ENCODE data around the gene MYO10.
"Not testable (repeated sequence)": the region's sequence is repeated elsewhere in the genome, so short reads cannot be mapped to it uniquely, and the experiment has no call there.

MYO10 gene

DNA sequence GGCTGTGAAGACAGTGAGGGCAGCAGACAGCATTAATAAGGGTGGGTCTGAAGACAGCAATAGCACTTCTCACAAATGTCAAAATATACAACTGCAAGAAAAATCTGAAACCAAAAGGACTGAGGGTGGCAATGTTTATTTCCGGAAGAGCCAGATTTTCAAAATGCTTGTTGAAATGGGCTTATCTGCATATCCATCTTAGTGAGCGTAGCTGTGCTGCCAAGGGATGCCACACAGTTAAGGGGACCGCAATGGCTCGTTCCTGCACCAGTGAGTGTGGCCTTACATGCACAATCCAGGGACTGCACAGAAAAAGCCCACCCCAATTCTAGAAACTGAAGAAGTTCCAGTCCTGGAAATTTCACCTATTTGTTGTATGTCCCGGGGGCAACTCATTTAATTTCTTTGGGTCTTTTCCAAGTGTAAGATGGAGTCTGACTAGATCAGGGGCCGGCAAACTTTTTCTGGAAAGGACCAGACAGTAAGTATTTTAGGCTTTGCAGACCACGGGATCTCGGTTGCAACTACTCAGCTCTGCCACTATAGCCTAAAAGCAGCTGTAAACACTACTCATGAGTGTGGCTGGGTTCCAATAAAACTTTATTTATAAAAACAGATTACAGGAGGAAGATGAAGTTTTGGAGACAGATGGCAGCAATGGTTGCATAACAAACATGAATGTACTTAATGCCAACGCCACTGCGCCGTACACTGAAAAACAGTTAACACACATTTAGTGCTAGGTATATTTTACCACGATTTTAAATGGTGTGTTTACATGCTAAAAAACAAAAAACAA is 154.1 kb downstream of the MYO10 start:
- DNase-seq (ENCODE audit: low read depth): no peak

GRCh38 chr5:16780325-16780724 is 155.8 kb downstream of the MYO10 start:
- no peak for DNase-seq (ENCODE audit: low read depth)

DNA sequence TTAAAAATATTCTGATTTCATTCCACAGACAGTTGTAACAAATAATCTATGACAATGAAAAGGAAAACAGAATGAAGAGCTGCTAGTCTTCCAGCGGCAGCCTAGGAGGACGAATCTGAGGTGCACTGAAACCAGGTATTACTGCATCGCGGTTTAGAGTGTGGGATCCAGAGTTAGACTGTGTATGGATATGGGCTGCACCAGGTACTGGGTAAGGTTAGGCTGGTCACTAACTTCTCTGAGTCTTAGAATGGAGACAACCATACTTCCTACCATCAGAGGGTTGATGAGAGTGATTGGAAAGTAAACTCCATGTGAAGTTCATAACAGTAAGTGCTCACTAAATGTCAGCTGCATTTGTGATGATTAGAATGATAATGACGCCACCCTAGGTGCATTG is 158.7 kb downstream of the MYO10 start:
- no peak for DNase-seq (ENCODE audit: low read depth)

GRCh38 chr5:16776611-16777251 is 159.4 kb downstream of the MYO10 start:
- no peak for DNase-seq (ENCODE audit: low read depth)

- DNase-seq (ENCODE audit: low read depth): no peak
These were observed 161.3 kb downstream of the MYO10 start for GRCh38 chr5:16774806-16775205.

DNA sequence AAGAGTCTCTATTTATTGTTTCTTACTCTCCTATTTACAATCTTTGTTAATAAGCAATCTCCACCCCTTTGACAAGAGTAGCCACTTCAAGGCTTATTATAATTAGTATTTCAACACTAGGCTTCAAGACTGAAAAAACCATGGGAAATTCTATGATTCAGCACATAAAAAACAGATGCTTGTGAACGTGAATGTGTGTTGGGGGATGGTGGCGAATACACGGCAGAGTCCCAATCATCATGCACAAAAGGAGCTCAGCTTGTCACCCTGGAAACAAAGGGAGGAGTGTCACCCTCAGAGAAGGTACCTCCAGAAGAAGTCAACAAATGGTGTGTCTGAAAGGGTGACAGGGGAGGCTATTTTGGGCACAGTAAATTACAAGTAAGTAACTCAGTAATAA is 162.1 kb downstream of the MYO10 start:
- peak; percentile 77 for DNase-seq (ENCODE audit: low read depth)

DNA sequence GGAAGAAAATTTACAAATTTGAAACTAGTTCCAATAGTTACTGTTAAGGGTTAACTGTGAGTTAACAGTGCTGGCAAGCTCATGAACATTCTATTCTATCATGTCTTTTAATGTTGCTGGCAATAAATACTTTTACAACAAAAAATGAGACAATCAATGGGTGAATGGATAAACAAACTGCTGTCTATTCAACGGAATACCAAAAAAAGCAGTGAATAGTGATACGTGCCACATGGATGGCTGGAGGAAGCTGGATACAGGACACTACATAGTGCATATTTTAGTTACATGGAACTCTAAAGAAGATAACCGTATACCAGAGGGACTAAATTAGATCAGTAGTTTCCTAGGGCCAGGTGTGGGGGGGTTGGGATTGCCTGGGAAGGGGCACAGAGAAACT is 163.5 kb downstream of the MYO10 start:
- DNase-seq (ENCODE audit: low read depth): no peak

DNA sequence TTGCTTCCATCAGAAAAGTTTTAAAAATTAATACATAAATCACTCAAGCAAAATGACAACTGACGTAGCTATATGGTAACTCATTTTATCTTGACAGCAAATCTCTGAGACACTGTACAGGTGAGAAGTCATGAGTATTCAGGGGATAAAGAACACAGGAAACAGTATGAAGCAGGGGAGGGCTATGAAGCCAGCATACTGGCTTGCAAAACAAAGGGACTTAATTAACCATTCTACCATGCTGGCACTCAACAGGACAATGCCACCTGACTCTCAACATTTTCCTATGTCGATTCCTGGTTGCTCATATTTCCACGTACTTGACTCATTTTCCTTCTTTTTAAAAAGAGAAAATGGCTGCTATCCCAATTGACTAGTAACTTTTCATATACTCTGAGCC is 167.9 kb downstream of the MYO10 start:
- no peak for DNase-seq (ENCODE audit: low read depth)

GRCh38 chr5:16763211-16763610 is 172.9 kb downstream of the MYO10 start:
- DNase-seq (ENCODE audit: low read depth): no peak

- DNase-seq (ENCODE audit: low read depth): no peak
These were observed 176.8 kb downstream of the MYO10 start for GRCh38 chr5:16759147-16759773.

DNA sequence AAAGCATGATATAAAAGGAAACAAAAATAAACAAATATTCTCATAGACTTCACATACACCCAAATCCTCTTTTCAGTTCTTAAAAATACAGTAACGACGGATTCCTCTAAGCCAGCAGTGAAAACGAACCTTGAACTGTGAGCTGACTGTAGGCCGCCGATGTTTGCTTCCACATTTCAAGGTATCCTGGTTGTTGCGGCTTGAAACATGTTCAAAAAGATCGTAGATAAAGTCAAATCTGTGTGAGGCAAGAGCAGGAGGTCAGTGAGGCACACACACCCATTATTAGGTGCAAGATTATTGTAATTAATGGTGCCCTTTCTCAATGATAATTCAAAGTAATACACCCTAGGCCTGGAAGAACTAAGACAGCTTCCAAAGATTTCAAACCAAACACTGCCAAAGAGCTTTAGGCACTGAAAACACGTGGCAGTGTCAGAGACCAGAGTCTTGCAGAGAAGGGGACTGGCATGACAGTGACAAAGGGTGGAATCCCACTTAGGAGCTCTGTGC is 178.0 kb downstream of the MYO10 start:
- no peak for DNase-seq (ENCODE audit: low read depth)

- not testable (repeated sequence) for DNase-seq (ENCODE audit: low read depth)
These were observed 178.5 kb downstream of the MYO10 start for GRCh38 chr5:16757577-16757976.

DNA sequence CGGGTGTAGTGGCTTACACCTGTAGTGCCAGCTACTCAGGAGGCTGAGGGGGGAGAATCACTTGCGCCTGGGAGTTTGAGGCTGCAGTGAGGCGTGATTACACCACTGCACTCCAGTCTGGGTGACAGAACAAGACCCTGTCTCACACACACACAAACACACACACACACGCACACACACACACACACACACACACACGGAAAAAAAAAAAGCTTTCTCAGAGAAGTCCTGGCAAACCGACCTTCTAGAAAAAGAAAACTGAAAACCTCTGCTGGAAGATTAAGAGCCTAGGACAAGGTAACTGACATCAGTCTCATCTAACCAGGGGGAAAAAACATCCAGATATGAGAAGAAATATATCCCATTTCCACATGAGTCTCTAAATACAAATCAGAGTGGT is 178.9 kb downstream of the MYO10 start:
- no peak for DNase-seq (ENCODE audit: low read depth)

- DNase-seq (ENCODE audit: low read depth): no peak
These were observed 179.4 kb downstream of the MYO10 start for GRCh38 chr5:16756692-16757091.

DNA sequence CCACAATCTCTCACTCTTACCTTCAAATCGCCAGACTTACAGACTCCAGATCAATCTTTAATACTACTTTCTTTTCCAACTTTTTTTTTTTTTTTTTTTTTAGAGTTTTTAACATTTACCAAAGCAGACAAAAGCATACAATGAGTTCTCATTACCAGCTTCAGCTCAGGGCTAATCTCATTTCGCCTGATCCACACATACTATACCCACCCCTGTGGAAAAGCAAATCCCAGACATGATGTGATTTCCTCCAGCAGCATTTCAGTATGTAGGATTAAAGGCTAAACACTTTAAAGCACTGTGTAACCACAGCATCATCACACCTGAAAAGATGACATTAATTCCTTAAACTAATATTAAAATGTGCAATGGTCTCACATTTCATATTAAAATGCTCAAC is 180.4 kb downstream of the MYO10 start:
- DNase-seq (ENCODE audit: low read depth): no peak

DNA sequence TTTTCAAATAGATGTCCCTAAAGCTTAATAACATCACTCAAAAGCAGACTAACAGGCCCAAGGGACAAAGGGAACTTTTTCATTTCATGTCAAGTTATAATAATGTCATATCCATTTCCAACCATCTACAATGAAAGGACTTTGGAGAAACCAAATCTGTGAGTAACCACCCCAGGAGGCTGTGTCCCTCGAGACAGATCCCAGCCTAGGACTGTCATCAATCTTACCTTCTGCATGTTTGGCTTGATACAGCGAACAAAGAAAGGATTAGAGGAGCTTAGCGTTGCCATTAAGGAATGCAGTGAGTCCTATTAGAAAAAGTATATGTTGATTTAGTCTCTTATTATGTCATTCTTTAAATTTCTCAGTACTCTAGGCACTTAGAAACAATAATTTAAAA is 181.5 kb downstream of the MYO10 start:
- no peak for DNase-seq (ENCODE audit: low read depth)

GRCh38 chr5:16754086-16754485 is 182.0 kb downstream of the MYO10 start:
- DNase-seq (ENCODE audit: low read depth): no peak

DNA sequence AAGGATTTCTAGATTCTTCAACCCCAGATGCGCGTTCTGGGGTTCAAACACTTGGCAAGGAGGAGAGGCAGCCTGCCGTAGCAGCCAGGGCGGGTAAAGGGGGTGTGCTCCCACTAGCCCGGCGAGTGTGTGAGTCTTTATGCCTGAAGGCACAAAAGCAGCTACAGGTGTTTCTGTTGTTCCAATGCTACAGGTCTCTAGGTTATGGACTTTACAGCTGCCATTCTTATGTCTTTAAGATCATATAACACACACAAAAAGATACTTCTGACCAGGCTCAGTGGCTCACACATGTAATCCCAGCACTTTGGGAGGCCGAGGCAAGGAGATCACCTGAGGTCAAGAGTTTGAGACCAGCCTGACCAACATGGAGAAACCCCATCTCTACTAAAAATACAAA is 185.6 kb downstream of the MYO10 start:
- DNase-seq (ENCODE audit: low read depth): no peak

- no peak for DNase-seq (ENCODE audit: low read depth)
These were observed 186.5 kb downstream of the MYO10 start for GRCh38 chr5:16749626-16750025.

- no peak for DNase-seq (ENCODE audit: low read depth)
These were observed 191.8 kb downstream of the MYO10 start for GRCh38 chr5:16744164-16744880.

- DNase-seq (ENCODE audit: low read depth): no peak
These were observed 193.2 kb downstream of the MYO10 start for GRCh38 chr5:16742938-16743337.

- DNase-seq (ENCODE audit: low read depth): no peak
These were observed 195.2 kb downstream of the MYO10 start for GRCh38 chr5:16740811-16741392.
